ENCODE data around the gene PARN.
"Not testable (repeated sequence)": the region's sequence is repeated elsewhere in the genome, so short reads cannot be mapped to it uniquely, and the experiment has no call there.

Gene PARN

GRCh38 chr16:14574698-14575415 lies 55.2 kb downstream of the PARN start:
- H3K9me3 Mint-ChIP-seq; H3K27me3 Mint-ChIP-seq; H3K4me1 Mint-ChIP-seq; H3K4me3 Mint-ChIP-seq; ATAC-seq (replicated peaks); DNase-seq; H3K27ac Mint-ChIP-seq: not testable (repeated sequence)
- H3K36me3 Mint-ChIP-seq, result peaks cover 51 to 58% of the 10 kb centered on the region in 2 donors

GRCh38 chr16:14572535-14572934 lies 57.5 kb downstream of the PARN start:
- Mint-ChIP-seq H3K4me1 (no peaks in the 10 kb centered on the region), H3K27ac (no peak overlapping the region), H3K4me3 (no peak overlapping the region), H3K9me3 (peaks cover 4% of the 10 kb centered on the region in 2 donors), H3K36me3 (peaks cover 47 to 57% of the 10 kb centered on the region in 2 donors), H3K27me3 (no peaks in the 10 kb centered on the region)
- ATAC-seq (replicated peaks), result no peak
- DNase-seq, result no peak

GRCh38 chr16:14569213-14569612 lies 60.8 kb downstream of the PARN start:
- peaks cover 27 to 43% of the 10 kb centered on the region in 2 donors for H3K36me3 Mint-ChIP-seq
- ATAC-seq (replicated peaks) (no peak), DNase-seq (no peak)
- no peaks in the 10 kb centered on the region for H3K27me3 Mint-ChIP-seq
- H3K27ac Mint-ChIP-seq, result no peak overlapping the region
- H3K4me3 Mint-ChIP-seq, result no peak overlapping the region
- H3K9me3 Mint-ChIP-seq, result no peaks in the 10 kb centered on the region
- H3K4me1 Mint-ChIP-seq, result peaks cover 0 to 6% of the 10 kb centered on the region in 2 donors

GRCh38 chr16:14566599-14566998 lies 63.5 kb downstream of the PARN start:
- Mint-ChIP-seq H3K36me3 (peaks cover 26 to 43% of the 10 kb centered on the region in 2 donors), H3K4me1 (peaks cover 0 to 10% of the 10 kb centered on the region in 2 donors), H3K27ac (no peak overlapping the region), H3K27me3 (no peaks in the 10 kb centered on the region), H3K9me3 (no peaks in the 10 kb centered on the region), H3K4me3 (no peak overlapping the region)
- DNase-seq (no peak), ATAC-seq (replicated peaks) (no peak)

GRCh38 chr16:14565688-14566025 lies 64.4 kb downstream of the PARN start:
- H3K4me3 Mint-ChIP-seq, result no peak overlapping the region
- peaks cover 0 to 10% of the 10 kb centered on the region in 2 donors for H3K4me1 Mint-ChIP-seq
- H3K9me3 Mint-ChIP-seq, result no peaks in the 10 kb centered on the region
- no peaks in the 10 kb centered on the region for H3K27me3 Mint-ChIP-seq
- DNase-seq, result no peak
- no peak overlapping the region for H3K27ac Mint-ChIP-seq
- peaks cover 22 to 40% of the 10 kb centered on the region in 2 donors for H3K36me3 Mint-ChIP-seq
- no peak for ATAC-seq (replicated peaks)

- Mint-ChIP-seq H3K27ac (no peak overlapping the region), H3K36me3 (peaks cover 19 to 40% of the 10 kb centered on the region in 2 donors)
Observed at GRCh38 chr16:14564861-14565687, 65.0 kb downstream of the PARN start.

GRCh38 chr16:14564323-14564722 lies 65.7 kb downstream of the PARN start:
- H3K27ac Mint-ChIP-seq, result no peak overlapping the region
- no peaks in the 10 kb centered on the region for H3K27me3 Mint-ChIP-seq
- no peak for DNase-seq
- no peak overlapping the region for H3K4me3 Mint-ChIP-seq
- peaks cover 20 to 42% of the 10 kb centered on the region in 2 donors for H3K36me3 Mint-ChIP-seq
- H3K4me1 Mint-ChIP-seq, result peaks cover 2 to 10% of the 10 kb centered on the region in 2 donors
- H3K9me3 Mint-ChIP-seq, result no peaks in the 10 kb centered on the region
- ATAC-seq (replicated peaks), result no peak

More at GRCh38 chr16:14564861-14565687, 65.0 kb downstream of the PARN start:
- H3K4me3 Mint-ChIP-seq, result no peak overlapping the region
- H3K9me3 Mint-ChIP-seq, result no peaks in the 10 kb centered on the region
- DNase-seq, result no peak
- ATAC-seq (replicated peaks), result no peak
- H3K27me3 Mint-ChIP-seq, result no peaks in the 10 kb centered on the region
- H3K4me1 Mint-ChIP-seq, result peaks cover 0 to 10% of the 10 kb centered on the region in 2 donors

GRCh38 chr16:14562691-14563491 lies 67.2 kb downstream of the PARN start:
- ATAC-seq (replicated peaks) (no peak), DNase-seq (no peak)
- H3K27ac Mint-ChIP-seq, result no peak overlapping the region
- no peak overlapping the region for H3K4me3 Mint-ChIP-seq
- H3K27me3 Mint-ChIP-seq, result no peaks in the 10 kb centered on the region
- H3K4me1 Mint-ChIP-seq, result peaks cover 2 to 10% of the 10 kb centered on the region in 2 donors
- no peaks in the 10 kb centered on the region for H3K9me3 Mint-ChIP-seq
- peaks cover 18 to 40% of the 10 kb centered on the region in 2 donors for H3K36me3 Mint-ChIP-seq

- Mint-ChIP-seq H3K27ac (no peak overlapping the region), H3K4me3 (no peak overlapping the region), H3K36me3 (peaks cover 20 to 31% of the 10 kb centered on the region in 2 donors)
Observed at GRCh38 chr16:14560523-14560922, 69.5 kb downstream of the PARN start.

GRCh38 chr16:14559809-14560241 lies 70.2 kb downstream of the PARN start:
- no peaks in the 10 kb centered on the region for H3K9me3 Mint-ChIP-seq
- H3K27me3 Mint-ChIP-seq, result no peaks in the 10 kb centered on the region

More at GRCh38 chr16:14560523-14560922, 69.5 kb downstream of the PARN start:
- ATAC-seq (replicated peaks) (no peak), DNase-seq (no peak)
- Mint-ChIP-seq H3K27me3 (no peaks in the 10 kb centered on the region), H3K9me3 (no peaks in the 10 kb centered on the region), H3K4me1 (peaks cover 2 to 10% of the 10 kb centered on the region in 2 donors)

GRCh38 chr16:14553447-14553846 lies 76.6 kb downstream of the PARN start:
- Mint-ChIP-seq H3K4me1 (no peaks in the 10 kb centered on the region), H3K27ac (no peak overlapping the region), H3K4me3 (no peak overlapping the region), H3K27me3 (no peaks in the 10 kb centered on the region), H3K9me3 (no peaks in the 10 kb centered on the region), H3K36me3 (peaks cover 39 to 43% of the 10 kb centered on the region in 2 donors)
- DNase-seq (no peak), ATAC-seq (replicated peaks) (no peak)

More at GRCh38 chr16:14559809-14560241, 70.2 kb downstream of the PARN start:
- DNase-seq (no peak), ATAC-seq (replicated peaks) (no peak)
- no peak overlapping the region for H3K27ac Mint-ChIP-seq
- H3K4me3 Mint-ChIP-seq, result no peak overlapping the region
- peaks cover 18 to 34% of the 10 kb centered on the region in 2 donors for H3K36me3 Mint-ChIP-seq
- H3K4me1 Mint-ChIP-seq, result peaks cover 2 to 10% of the 10 kb centered on the region in 2 donors

- Mint-ChIP-seq H3K36me3 (peaks cover 33 to 44% of the 10 kb centered on the region in 2 donors), H3K27ac (no peak overlapping the region), H3K9me3 (no peaks in the 10 kb centered on the region), H3K4me3 (no peak overlapping the region), H3K27me3 (no peaks in the 10 kb centered on the region), H3K4me1 (no peaks in the 10 kb centered on the region)
- DNase-seq, result no peak
- no peak for ATAC-seq (replicated peaks)
Observed at GRCh38 chr16:14549789-14550153, 80.3 kb downstream of the PARN start.

GRCh38 chr16:14548933-14549788 lies 80.9 kb downstream of the PARN start:
- peaks cover 35 to 46% of the 10 kb centered on the region in 2 donors for H3K36me3 Mint-ChIP-seq
- H3K27ac Mint-ChIP-seq, result no peak overlapping the region
- H3K4me3 Mint-ChIP-seq, result no peak overlapping the region
- no peaks in the 10 kb centered on the region for H3K9me3 Mint-ChIP-seq
- ATAC-seq (replicated peaks) (no peak), DNase-seq (no peak)
- H3K27me3 Mint-ChIP-seq, result no peaks in the 10 kb centered on the region
- no peaks in the 10 kb centered on the region for H3K4me1 Mint-ChIP-seq

Data from stimulated activated naive B cell treated with anti-CD40 and anti-IgM and Interleukin-4, amounts not matched to agents 10 μg/mL and 1 μg/mL and 100 μg/mL, for 72 hours (primary cell).